HG03135 (cell line): ENCODE measurements around the gene CFAP300.

Experiments used
- ATAC-seq: cut with Tn5 transposase; IDR thresholded peaks from one replicate; pipeline ENCODE4 v1.9.1; 2021; ENCODE audit warnings: mild to moderate bottlenecking, moderate library complexity; ENCODE audit not compliant: unreplicated experiment

The CFAP300 gene

DNA sequence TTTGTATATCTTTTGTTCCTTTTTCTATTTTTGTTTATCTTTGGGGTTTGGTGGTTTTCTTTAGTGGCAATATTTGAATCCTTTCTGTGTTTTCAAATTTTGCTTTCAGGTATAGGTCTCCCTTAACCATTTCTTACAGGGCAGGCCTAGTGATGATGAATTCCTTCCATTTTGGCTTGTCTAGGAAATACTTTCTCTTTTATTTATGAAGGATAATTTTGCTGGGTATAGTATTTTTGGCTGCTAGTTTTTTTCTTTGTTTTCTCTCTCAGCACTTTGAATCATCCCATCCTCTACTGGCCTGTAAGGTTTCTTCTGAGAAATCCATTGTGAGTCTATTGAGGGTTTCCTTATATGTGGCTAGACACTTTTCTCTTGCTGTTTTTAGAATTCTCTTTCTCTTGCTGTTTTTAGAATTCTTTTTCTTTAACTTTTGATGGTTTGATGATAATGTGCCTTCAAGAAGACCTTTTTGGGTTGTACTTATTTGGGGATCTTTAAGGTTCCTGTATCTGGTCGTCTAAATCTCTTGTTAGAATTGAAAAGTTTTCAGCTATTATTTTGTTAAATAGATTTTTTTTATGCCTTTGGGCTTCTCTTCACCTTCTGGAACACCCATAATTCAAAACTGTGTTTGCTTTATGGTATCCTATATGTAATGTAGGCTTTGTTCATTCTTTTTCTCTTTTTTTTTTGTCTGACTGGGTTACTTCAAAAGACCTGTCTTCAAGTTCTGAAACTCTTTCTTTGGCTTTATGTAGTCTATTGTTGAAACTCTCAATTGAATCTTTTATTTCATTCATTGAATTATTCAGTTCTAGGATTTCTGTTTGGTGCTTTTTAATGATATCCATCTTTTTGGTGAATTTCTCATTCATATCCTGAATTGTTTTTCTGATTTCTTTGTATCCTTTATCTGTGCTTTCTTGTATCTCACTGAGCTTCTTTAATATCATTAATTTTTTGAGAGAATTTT, 24.5 kb downstream of the CFAP300 start:
- no peak for ATAC-seq

DNA sequence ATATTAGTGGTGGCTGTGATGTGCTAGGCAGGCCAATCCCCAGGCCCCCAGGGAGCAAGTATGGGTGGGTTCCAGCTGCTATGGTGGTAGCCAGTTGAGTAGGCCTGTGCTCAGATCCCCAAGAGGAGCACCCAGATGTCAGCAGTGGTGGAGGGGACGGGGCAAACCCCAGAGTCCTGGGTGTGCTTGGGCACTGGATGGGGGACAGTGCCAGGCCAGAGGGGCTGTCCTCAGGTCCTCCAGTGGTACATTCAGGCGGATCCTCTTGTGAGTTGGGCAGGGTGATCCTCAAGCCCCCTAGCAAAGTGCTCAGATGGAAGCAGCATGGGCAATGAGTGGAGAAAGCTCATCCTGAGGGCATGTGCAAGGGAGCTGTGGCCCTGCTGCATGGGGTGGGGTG, 26.0 kb downstream of the CFAP300 start:
- ATAC-seq: no peak

DNA sequence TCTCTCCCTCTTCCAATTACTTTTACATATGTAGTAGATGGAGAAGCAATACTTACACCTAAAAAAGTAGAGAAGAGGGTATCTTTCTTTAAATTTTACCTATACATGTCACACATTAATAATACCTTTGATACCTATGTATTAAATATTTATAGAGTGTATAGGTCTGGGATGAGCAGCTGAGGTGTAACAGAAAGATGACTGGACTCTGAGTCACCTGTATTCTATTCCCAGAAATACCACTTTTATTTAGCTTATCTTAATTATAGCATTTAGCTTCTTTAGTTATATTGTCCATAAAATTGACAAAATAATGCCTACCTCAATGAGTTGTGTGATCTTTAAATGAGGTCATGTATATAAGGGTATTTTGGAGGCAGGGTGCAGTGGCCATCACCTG, 32.4 kb downstream of the CFAP300 start:
- no peak for ATAC-seq

- ATAC-seq: no peak
These were observed 34.1 kb downstream of the CFAP300 start for GRCh38 chr11:102081313-102081712.

- no peak for ATAC-seq
These were observed 38.8 kb downstream of the CFAP300 start for GRCh38 chr11:102085864-102086551.

GRCh38 chr11:102097186-102097585, 49.9 kb downstream of the CFAP300 start:
- ATAC-seq: no peak

- no peak for ATAC-seq
These were observed 52.5 kb downstream of the CFAP300 start for GRCh38 chr11:102099755-102100154.

DNA sequence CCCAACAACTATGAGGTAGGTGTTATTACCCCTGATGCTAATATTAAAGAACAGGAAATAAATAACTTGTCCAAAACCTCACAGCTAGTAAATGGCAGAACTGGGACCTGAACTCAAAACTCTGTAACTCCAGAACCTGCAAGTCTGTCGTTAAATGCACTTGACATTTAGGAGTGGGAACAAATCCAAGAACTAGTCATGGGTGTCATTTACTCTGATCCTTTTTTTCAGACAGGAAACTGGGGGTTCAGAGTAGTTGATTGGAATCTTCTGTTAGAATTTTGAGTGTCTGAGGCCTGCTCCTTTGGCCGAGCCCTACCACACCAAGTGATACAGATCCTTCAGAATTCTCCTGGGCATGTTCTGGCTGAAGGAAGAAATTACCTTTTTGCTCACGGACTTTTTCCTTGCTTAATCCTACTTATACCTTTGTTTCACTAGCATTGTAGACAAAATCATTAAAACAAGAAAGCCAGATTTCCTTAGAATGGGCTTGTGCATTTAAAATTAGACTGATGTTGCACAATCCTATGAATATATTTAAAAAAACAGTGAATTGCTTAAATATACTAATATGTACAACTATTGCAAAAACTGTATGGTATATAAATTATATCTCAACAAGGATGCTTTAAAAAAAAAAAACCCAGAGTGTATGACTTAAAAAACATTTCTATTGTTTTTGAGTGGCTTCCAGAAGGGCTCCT, 61.6 kb downstream of the CFAP300 start:
- no peak for ATAC-seq

DNA sequence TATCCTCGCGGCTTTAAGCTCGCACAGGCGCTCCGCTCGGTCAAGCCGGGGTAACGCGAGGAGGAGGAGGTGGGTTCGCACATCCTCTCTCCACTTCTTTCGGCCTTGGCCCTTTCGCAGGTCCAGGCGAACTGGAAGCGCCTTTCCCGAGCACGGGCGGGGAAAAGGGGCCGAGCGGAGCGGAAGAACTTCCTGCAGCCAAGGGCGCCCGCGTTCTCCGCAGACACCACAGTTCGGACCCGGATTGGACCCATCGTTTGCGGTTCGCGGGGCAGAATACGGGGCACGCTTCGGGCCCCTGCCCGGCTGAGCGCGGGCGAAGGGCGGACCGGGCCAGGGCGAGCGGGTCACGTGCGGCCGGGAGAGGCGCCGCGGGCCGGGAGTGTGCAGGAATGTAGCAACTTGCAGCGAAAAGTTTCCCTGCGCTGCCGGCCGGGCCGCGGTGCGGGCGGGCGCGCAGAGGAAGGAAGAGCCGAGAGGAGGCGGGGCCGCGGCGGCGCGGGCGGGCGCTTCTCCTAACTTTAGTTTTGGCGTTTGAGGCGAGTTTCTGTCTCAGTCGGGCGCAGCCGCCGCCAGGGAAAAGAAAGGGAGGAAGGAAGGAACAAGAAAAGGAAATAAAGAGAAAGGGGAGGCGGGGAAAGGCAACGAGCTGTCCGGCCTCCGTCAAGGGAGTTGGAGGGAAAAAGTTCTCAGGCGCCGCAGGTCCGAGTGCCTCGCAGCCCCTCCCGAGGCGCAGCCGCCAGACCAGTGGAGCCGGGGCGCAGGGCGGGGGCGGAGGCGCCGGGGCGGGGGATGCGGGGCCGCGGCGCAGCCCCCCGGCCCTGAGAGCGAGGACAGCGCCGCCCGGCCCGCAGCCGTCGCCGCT, 62.9 kb downstream of the CFAP300 start, which contains the start of gene YAP1:
Gene YAP1 (plus strand): TSS at position 552 of the 865 bp plus-strand sequence. CDS start 402 bp downstream, outside the sequence.
- peak; percentile 82 for ATAC-seq

DNA sequence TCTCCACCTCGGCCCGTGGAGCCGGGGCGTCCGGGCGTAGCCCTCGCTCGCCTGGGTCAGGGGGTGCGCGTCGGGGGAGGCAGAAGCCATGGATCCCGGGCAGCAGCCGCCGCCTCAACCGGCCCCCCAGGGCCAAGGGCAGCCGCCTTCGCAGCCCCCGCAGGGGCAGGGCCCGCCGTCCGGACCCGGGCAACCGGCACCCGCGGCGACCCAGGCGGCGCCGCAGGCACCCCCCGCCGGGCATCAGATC, 63.4 kb downstream of the CFAP300 start:
- ATAC-seq: peak; percentile 17

DNA sequence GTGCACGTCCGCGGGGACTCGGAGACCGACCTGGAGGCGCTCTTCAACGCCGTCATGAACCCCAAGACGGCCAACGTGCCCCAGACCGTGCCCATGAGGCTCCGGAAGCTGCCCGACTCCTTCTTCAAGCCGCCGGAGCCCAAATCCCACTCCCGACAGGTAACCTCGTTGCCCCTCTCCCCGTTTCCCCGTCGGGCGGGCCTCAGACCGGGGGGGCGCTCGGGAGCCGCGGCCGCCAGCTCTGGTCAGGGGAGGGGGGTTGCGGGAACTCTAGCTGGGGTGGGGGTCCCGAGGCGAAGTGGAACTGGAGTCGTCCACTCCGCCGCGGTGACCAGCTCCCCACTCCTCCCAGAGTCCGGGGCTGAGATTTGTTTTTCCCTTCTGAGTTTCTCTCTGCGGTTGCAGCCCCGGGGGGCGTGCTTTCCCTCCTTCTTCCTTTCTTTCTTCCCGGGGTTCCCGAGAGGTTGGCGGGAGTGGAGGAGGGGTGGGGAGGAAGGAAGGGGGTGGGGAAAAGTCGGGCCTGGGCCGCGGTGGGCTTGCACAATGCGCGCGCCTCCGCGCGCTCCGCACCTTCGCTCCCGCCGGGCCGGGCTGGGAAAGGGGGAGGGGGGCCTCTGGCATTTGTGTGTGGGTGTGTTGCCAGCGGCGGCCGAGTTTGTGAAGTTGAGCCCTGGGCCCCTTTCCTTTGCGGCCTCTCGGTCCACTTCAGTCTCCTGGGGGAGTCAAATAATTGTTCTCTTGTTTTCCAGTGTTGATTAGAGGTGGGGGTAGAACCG, 64.0 kb downstream of the CFAP300 start:
- no peak for ATAC-seq

DNA sequence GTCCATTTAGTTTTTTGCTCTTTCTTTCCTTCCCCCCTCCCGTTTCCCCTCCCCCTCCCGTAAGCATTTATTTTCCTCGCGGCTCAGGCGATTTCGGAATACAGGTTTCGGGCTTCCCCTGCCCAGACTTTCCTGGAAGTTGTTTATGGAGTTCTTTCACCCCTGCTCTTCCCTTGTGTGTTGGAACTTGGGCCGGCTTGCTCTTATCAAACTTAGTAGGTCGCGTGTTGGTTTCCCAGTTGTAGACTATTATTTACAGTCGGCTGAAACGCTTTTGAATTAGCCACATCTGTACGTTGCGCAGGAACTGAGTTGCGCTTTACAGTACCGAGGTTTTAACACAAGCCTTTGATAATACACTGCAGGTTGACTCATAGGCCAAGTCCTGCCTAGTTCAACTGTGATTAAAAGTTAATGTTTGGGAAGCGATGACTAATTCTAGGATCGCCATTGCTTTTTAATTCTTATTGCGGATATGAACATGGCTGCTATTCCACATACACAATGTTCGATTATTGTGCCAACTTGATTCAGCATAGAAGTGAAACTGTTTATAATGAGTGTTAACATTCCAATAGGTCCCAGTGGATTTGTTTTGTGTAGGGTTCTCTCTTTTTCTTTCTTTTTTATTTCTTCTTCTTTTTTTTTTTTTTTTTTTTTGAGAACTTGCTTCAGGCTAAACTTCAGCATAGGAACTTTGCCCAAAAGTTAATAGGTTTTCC, 64.7 kb downstream of the CFAP300 start:
- no peak for ATAC-seq

DNA sequence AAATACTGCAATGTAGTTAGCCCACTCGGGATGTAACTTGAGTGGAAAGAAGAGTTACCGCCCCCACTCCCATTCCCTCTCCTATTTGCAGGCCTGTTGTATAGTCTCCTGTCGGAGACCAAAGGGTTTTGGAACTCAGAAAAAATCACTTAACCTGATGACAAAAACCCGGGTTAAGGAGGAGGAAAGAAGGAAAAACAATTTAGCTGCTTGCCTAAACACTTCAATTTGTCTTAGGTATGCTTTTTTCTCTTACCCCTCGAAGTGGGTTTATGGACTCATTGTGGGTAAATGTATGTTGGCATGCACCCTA, 65.2 kb downstream of the CFAP300 start:
- ATAC-seq: no peak

DNA sequence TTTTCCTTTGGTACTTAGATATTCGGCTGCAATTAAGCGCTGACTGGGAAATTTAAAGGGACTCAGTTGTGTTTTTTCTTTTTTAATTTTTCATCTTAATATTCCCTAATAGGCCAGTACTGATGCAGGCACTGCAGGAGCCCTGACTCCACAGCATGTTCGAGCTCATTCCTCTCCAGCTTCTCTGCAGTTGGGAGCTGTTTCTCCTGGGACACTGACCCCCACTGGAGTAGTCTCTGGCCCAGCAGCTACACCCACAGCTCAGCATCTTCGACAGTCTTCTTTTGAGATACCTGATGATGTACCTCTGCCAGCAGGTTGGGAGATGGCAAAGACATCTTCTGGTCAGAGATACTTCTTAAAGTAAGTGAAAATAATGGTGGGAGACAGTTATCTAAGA, 66.8 kb downstream of the CFAP300 start:
- no peak for ATAC-seq

GRCh38 chr11:102115557-102115956, 68.3 kb downstream of the CFAP300 start:
- no peak for ATAC-seq

GRCh38 chr11:102116453-102117205, 69.4 kb downstream of the CFAP300 start:
- ATAC-seq: no peak

- no peak for ATAC-seq
These were observed 70.4 kb downstream of the CFAP300 start for GRCh38 chr11:102117472-102118113.

GRCh38 chr11:102118937-102119336, 71.7 kb downstream of the CFAP300 start:
- no peak for ATAC-seq
